GM13976 (cell line): Measurements from ENCODE around the gene DPH7.

Experiments
- DNase-seq: peaks from one replicate; pipeline ENCODE4 v3.0.0; 2012; ENCODE audit warnings: low spot score
- CTCF ChIP-seq: IDR thresholded peaks from 2 replicates; pipeline ENCODE4 v1.5.1; 2012; ENCODE audit warnings: borderline replicate concordance, mild to moderate bottlenecking; ENCODE audit not compliant: insufficient read depth; ENCODE audit errors: extremely low read depth, missing control alignments, control extremely low read depth
- in situ Hi-C: fragments of 300-500 bp; cut with MboI; formaldehyde crosslinking; loops from one replicate; pipeline ENCODE4 v1.12.0; 2022; ENCODE audit warnings: low sequenced_read_pairs, mixed read lengths, inconsistent platforms; ENCODE audit not compliant: unreplicated experiment

DPH7 gene

GRCh38 chr9:137506702-137507171 lies 72.0 kb downstream of the DPH7 start:
- no peak for TF ChIP-seq CTCF
- no peak for DNase-seq
- in situ Hi-C loops: no loop called here

GRCh38 chr9:137506274-137506673 lies 72.5 kb downstream of the DPH7 start:
- DNase-seq: no peak
- in situ Hi-C loops: no loop called here
- TF ChIP-seq CTCF: no peak

GRCh38 chr9:137505421-137506140 lies 73.1 kb downstream of the DPH7 start:
- in situ Hi-C loops: no loop called here
- TF ChIP-seq CTCF: no peak
- no peak for DNase-seq
